HepG2 (cell line): Measurements from ENCODE around the gene ARFGAP1. TPM values are rescaled to one million over a fixed set of nuclear protein-coding genes. Genes with fewer than 3 reads are reported as not detected.

Experiments used
- ATAC-seq: fragments of 200-7000 bp; cut with Tn5 transposase; 3 replicates; pipeline ENCODE4 v1.9.1; 2020; ENCODE audit warnings: mild to moderate bottlenecking, moderate library complexity
- BruUV-seq: library from RNA; stranded (reverse); fragments of 400-500 nt; replicated peaks from 2 replicates; lab custom pipeline; 2021; lab: Mats Ljungman, UMichigan
- CTCF ChIA-PET: fragments of 300-600 bp; formaldehyde crosslinking; extraction: SDS; loops from one replicate; lab custom pipeline; 2021; ENCODE audit warnings: low total read pairs, inconsistent platforms, low intra/inter-chr PET ratio; lab: Yijun Ruan, JAX
- POLR2A ChIA-PET: fragments of 350-600 bp; sonication (Branson Sonifier 250); formaldehyde crosslinking; loops from one replicate; lab custom pipeline; 2020; ENCODE audit warnings: antibody characterized with exemption, inconsistent platforms; lab: Yijun Ruan, JAX
- DNase-seq: peaks from one replicate; pipeline ENCODE4 v3.0.0-alpha.2; 2015; ENCODE audit warnings: low spot score
- FAIRE-seq: peaks from 3 replicates; lab custom pipeline; 2011; peaks lifted over from hg19 to GRCh38; lab: Jason Lieb, UNC
- H2AFZ ChIP-seq: one replicate; pipeline ENCODE4 v1.6.1; 2011; ENCODE audit warnings: low read length, inconsistent platforms
- H3K27ac ChIP-seq: fragments of 300-600 bp; 3 replicates; pipeline ENCODE4 v1.8.0; 2011; ENCODE audit warnings: mixed run types, mild to moderate bottlenecking, mixed read lengths, low read length, inconsistent platforms; ENCODE audit not compliant: insufficient read depth; ENCODE audit errors: extremely low read length
- H3K27me3 ChIP-seq, 2 experiments: fragments of 200-600 bp in 1 of 2; 2 replicates in 1 of 2; 3 replicates in 1 of 2; pipeline versions ENCODE4 v1.6.0 to v1.8.0; 2011; ENCODE audit warnings: low read length in 2 of 2, mild to moderate bottlenecking in 2 of 2, moderate library complexity in 2 of 2, inconsistent platforms in 1 of 2; ENCODE audit not compliant: insufficient read depth in 2 of 2, control insufficient read depth in 1 of 2
- H3K36me3 ChIP-seq, 2 experiments: fragments of 200-600 bp in 1 of 2; replicated peaks in 1 of 2; 2 replicates in 1 of 2; 3 replicates in 1 of 2; pipeline versions ENCODE4 v1.5.1 to v1.8.0; 2011; ENCODE audit warnings: low read length in 2 of 2, inconsistent platforms in 1 of 2; ENCODE audit not compliant: insufficient read depth in 2 of 2, control insufficient read depth in 1 of 2
- H3K4me1 ChIP-seq: 2 replicates; pipeline ENCODE4 v1.5.1; 2012; ENCODE audit warnings: low read length, inconsistent platforms; ENCODE audit not compliant: insufficient read depth
- H3K4me2 ChIP-seq: 2 replicates; pipeline ENCODE4 v1.6.0; 2011; ENCODE audit warnings: low read depth, low read length, inconsistent platforms
- H3K4me3 ChIP-seq, 3 experiments: fragments of 200-600 bp in 1 of 3; sonication (generic), shearing (Covaris generic) in 1 of 3; replicated peaks in 1 of 3; 2 replicates each; pipeline ENCODE4 v1.5.1; 2011 to 2016; ENCODE audit warnings: low read length in 3 of 3, inconsistent platforms in 2 of 3, low read depth in 2 of 3, mild to moderate bottlenecking in 2 of 3, control low read depth in 1 of 3, mixed read lengths in 1 of 3; ENCODE audit not compliant: insufficient read depth in 1 of 3
- H3K79me2 ChIP-seq: one replicate; pipeline ENCODE4 v1.6.1; 2011; ENCODE audit warnings: low read length, inconsistent platforms; ENCODE audit not compliant: insufficient read depth
- H3K9ac ChIP-seq: 2 replicates; pipeline ENCODE4 v1.6.0; 2011; ENCODE audit warnings: mild to moderate bottlenecking, low read depth, low read length, inconsistent platforms; ENCODE audit not compliant: insufficient read depth
- H3K9me3 ChIP-seq: 2 replicates; pipeline ENCODE4 v1.5.1; 2012; ENCODE audit warnings: mild to moderate bottlenecking, low read length
- H4K20me1 ChIP-seq: 2 replicates; pipeline ENCODE4 v1.6.0; 2011; ENCODE audit warnings: inconsistent platforms, mild to moderate bottlenecking, low read length, moderate library complexity; ENCODE audit not compliant: insufficient read depth
- AGO2 ChIP-seq: fragments of 200-400 bp; formaldehyde crosslinking; optimal IDR thresholded peaks from 2 replicates; pipeline ENCODE3; 2017; ENCODE audit warnings: mild to moderate bottlenecking, low read depth, low read length, moderate library complexity
- DR1 ChIP-seq: sonication (generic); formaldehyde crosslinking; IDR thresholded peaks from 2 replicates; pipeline ENCODE4 v1.8.0; 2021; ENCODE audit warnings: mild to moderate bottlenecking, missing genetic modification reagents, inconsistent platforms
- JDP2 ChIP-seq: sonication (generic); formaldehyde crosslinking; IDR thresholded peaks from 2 replicates; pipeline ENCODE4 v1.8.1; 2022; ENCODE audit warnings: missing genetic modification reagents, borderline replicate concordance
- RBFOX2 ChIP-seq: fragments of 200-400 bp; formaldehyde crosslinking; IDR thresholded peaks from 2 replicates; pipeline ENCODE4 v1.6.1; 2017; ENCODE audit warnings: low read depth, mild to moderate bottlenecking, low read length
- SRSF9 ChIP-seq: fragments of 200-400 bp; formaldehyde crosslinking; IDR thresholded peaks from 2 replicates; pipeline ENCODE4 v1.6.1; 2018; ENCODE audit warnings: borderline replicate concordance, mild to moderate bottlenecking, low read depth, low read length; ENCODE audit not compliant: insufficient read depth, poor library complexity, severe bottlenecking
- TCF7 ChIP-seq: sonication (generic); IDR thresholded peaks from 2 replicates; pipeline ENCODE4 v1.6.1; 2016; ENCODE audit warnings: antibody characterized with exemption, low read depth
- TMF1 ChIP-seq: sonication (generic); formaldehyde crosslinking; IDR thresholded peaks from 2 replicates; pipeline ENCODE4 v1.8.1; 2022; ENCODE audit warnings: low read depth, missing genetic modification reagents
- ZFX ChIP-seq: sonication (generic); formaldehyde crosslinking; IDR thresholded peaks from 2 replicates; pipeline ENCODE4 v1.4.0; 2020; ENCODE audit warnings: mild to moderate bottlenecking, low read depth, missing genetic modification reagents, moderate library complexity
- ZNF136 ChIP-seq: sonication (generic); formaldehyde crosslinking; IDR thresholded peaks from 2 replicates; pipeline ENCODE4 v1.8.1; 2022; ENCODE audit warnings: low read depth, mild to moderate bottlenecking, moderate library complexity, missing genetic modification reagents
- ZNF30 ChIP-seq: sonication (generic); formaldehyde crosslinking; IDR thresholded peaks from 2 replicates; pipeline ENCODE4 v1.5.0; 2020; ENCODE audit warnings: mild to moderate bottlenecking, missing genetic modification reagents
- ZNF644 ChIP-seq: IDR thresholded peaks from 2 replicates; pipeline ENCODE4 v1.6.1; 2016; ENCODE audit warnings: low read depth
- ZNF740 ChIP-seq: sonication (generic); formaldehyde crosslinking; IDR thresholded peaks from 2 replicates; pipeline ENCODE4 v1.4.0; 2020; ENCODE audit warnings: missing genetic modification reagents
- ZNF879 ChIP-seq: sonication (generic); formaldehyde crosslinking; IDR thresholded peaks from 2 replicates; pipeline ENCODE4 v1.8.1; 2023; ENCODE audit warnings: missing genetic modification reagents
- WGBS: methylation state at CpG from one replicate; pipeline ENCODE4 v1.1.6; 2017; ENCODE audit warnings: low lambda C conversion rate; 5-methylcytosine and 5-hydroxymethylcytosine counted together
- in situ Hi-C: cut with HindIII; loops from 2 replicates; pipeline ENCODE4 v1.10.0; 2017; ENCODE audit warnings: low pct_unique_long_range_greater_than_20kb; ENCODE audit not compliant: extremely low pct_ligation_motif_present
- intact Hi-C: fragments of 100-400 bp; cut with micrococcal nuclease; formaldehyde crosslinking; loops from one replicate; pipeline ENCODE4 v1.10.0; 2022; ENCODE audit not compliant: unreplicated experiment
- polyA plus RNA-seq, 8 experiments: library from polyadenylated mRNA; depleted of rRNA in 3 of 8; stranded (reverse) in 7 of 8; unstranded in 1 of 8; fragments of >200 nt; fragmentation: Illumina TruSeq in 4 of 8; extraction: Trizol in 4 of 8; gene quantifications; 2 replicates each; pipeline versions ENCODE4 v1.2.1 to v1.2.3, GENCODE V29; 2011 to 2016; ENCODE audit warnings: low read depth in 4 of 8, missing spikeins in 1 of 8, mixed read lengths in 1 of 8; ENCODE audit not compliant: insufficient read depth in 1 of 8
- total RNA-seq, 5 experiments: library from RNA; depleted of rRNA; stranded (reverse); fragments of >200 nt; fragmentation: Illumina TruSeq; extraction: Trizol; gene quantifications; 2 replicates each; pipeline ENCODE4 v1.2.3, GENCODE V29; 2016; ENCODE audit warnings: low read depth in 1 of 5
- TF ChIP-seq, protein P1 (sequence below): sonication (generic); formaldehyde crosslinking; IDR thresholded peaks from 2 replicates; pipeline ENCODE4 v1.5.1; 2020; ENCODE audit warnings: missing genetic modification reagents, mild to moderate bottlenecking, borderline replicate concordance
- TF ChIP-seq, protein P2 (sequence below): IDR thresholded peaks from 2 replicates; pipeline ENCODE4 v1.6.1; 2016; ENCODE audit warnings: missing compliant biosample characterization, missing genetic modification reagents, borderline replicate concordance
- TF ChIP-seq, protein P3 (sequence below): sonication (generic); formaldehyde crosslinking; IDR thresholded peaks from 2 replicates; pipeline ENCODE4 v1.8.1; 2023; ENCODE audit warnings: mild to moderate bottlenecking, missing genetic modification reagents

The ARFGAP1 gene
- total and polyA plus RNA-seq, 2 of the 13 experiments (the other 11 are each of a cell fraction or from before 2014, with no cell fraction given) = 132 TPM

- H3K9me3 ChIP-seq = no peaks in the 10 kb centered on the region
- H2AFZ ChIP-seq = no peak overlapping the region
- TF ChIP-seq RBFOX2 (no peak), ZNF30 (CRISPR knock-in tag) (no peak), TMF1 (no peak), AGO2 (no peak), ZNF879 (CRISPR knock-in tag) (no peak), DR1 (no peak), ZFX (no peak), ZNF740 (CRISPR knock-in tag) (no peak), SRSF9 (no peak), ZNF644 (CRISPR knock-in tag) (no peak), ZNF136 (CRISPR knock-in tag) (no peak), TCF7 (no peak), JDP2 (CRISPR knock-in tag) (no peak)
- TF ChIP-seq, protein P1, sequence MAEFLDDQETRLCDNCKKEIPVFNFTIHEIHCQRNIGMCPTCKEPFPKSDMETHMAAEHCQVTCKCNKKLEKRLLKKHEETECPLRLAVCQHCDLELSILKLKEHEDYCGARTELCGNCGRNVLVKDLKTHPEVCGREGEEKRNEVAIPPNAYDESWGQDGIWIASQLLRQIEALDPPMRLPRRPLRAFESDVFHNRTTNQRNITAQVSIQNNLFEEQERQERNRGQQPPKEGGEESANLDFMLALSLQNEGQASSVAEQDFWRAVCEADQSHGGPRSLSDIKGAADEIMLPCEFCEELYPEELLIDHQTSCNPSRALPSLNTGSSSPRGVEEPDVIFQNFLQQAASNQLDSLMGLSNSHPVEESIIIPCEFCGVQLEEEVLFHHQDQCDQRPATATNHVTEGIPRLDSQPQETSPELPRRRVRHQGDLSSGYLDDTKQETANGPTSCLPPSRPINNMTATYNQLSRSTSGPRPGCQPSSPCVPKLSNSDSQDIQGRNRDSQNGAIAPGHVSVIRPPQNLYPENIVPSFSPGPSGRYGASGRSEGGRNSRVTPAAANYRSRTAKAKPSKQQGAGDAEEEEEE = no peak
- TF ChIP-seq, protein P2, sequence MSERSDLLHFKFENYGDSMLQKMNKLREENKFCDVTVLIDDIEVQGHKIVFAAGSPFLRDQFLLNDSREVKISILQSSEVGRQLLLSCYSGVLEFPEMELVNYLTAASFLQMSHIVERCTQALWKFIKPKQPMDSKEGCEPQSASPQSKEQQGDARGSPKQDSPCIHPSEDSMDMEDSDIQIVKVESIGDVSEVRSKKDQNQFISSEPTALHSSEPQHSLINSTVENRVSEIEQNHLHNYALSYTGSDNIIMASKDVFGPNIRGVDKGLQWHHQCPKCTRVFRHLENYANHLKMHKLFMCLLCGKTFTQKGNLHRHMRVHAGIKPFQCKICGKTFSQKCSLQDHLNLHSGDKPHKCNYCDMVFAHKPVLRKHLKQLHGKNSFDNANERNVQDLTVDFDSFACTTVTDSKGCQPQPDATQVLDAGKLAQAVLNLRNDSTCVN (CRISPR knock-in tag) = no peak
- TF ChIP-seq, protein P3, sequence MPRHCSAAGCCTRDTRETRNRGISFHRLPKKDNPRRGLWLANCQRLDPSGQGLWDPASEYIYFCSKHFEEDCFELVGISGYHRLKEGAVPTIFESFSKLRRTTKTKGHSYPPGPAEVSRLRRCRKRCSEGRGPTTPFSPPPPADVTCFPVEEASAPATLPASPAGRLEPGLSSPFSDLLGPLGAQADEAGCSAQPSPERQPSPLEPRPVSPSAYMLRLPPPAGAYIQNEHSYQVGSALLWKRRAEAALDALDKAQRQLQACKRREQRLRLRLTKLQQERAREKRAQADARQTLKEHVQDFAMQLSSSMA (CRISPR knock-in tag) = no peak
- H3K4me2 ChIP-seq = no peak overlapping the region
- H3K36me3 ChIP-seq = no peaks in the 10 kb centered on the region
- in situ Hi-C loops = no loop called here
- WGBS = 47% methylated on average over 13 of the region's 13 CpGs
- peaks cover 32% of the 10 kb centered on the region for H3K4me1 ChIP-seq
- H3K27ac ChIP-seq = no peak overlapping the region
- H3K9ac ChIP-seq = no peak overlapping the region
- FAIRE-seq = no peak
- POLR2A ChIA-PET = no interaction called here
- H3K27me3 ChIP-seq = peaks cover 17 to 83% of the 10 kb centered on the region in 2 experiments; a peak in 4 of 5 replicates
- H3K4me3 ChIP-seq = no peak overlapping the region
- no peak for DNase-seq
- H3K79me2 ChIP-seq = no peaks in the 10 kb centered on the region
- ATAC-seq = no peak
- intact Hi-C loops = no loop called here
- CTCF ChIA-PET = no interaction called here
- BruUV-seq = no TSS peak
- H4K20me1 ChIP-seq = no peaks in the 10 kb centered on the region
These were observed 43.8 kb upstream of the ARFGAP1 start for GRCh38 chr20:63228806-63229205.
